Astrocyte of the spinal cord (primary cell): Measurements from ENCODE around the gene AFAP1L1.

Source experiments
- DNase-seq: peaks from one replicate; pipeline ENCODE4 v3.0.0; 2011; ENCODE audit warnings: low read depth, low spot score
- H3K4me3 ChIP-seq: 2 replicates; pipeline ENCODE4 v1.5.1; 2011; ENCODE audit warnings: low read depth, mild to moderate bottlenecking, low read length, moderate library complexity
- in situ Hi-C: cut with HindIII; loops from 2 replicates; pipeline ENCODE4 v1.10.0; 2017; ENCODE audit warnings: low sequenced_read_pairs
- TF ChIP-seq, protein P1 (sequence below): IDR thresholded peaks from 2 replicates; pipeline ENCODE4 v1.5.1; 2012; ENCODE audit warnings: low read depth, mild to moderate bottlenecking, low read length, inconsistent platforms

The AFAP1L1 gene

GRCh38 chr5:149367249-149367971 lies 95.8 kb downstream of the AFAP1L1 start:
- no peak overlapping the region for H3K4me3 ChIP-seq
- DNase-seq: peak; percentile 53
- in situ Hi-C loops: no loop called here
- TF ChIP-seq, protein P1, sequence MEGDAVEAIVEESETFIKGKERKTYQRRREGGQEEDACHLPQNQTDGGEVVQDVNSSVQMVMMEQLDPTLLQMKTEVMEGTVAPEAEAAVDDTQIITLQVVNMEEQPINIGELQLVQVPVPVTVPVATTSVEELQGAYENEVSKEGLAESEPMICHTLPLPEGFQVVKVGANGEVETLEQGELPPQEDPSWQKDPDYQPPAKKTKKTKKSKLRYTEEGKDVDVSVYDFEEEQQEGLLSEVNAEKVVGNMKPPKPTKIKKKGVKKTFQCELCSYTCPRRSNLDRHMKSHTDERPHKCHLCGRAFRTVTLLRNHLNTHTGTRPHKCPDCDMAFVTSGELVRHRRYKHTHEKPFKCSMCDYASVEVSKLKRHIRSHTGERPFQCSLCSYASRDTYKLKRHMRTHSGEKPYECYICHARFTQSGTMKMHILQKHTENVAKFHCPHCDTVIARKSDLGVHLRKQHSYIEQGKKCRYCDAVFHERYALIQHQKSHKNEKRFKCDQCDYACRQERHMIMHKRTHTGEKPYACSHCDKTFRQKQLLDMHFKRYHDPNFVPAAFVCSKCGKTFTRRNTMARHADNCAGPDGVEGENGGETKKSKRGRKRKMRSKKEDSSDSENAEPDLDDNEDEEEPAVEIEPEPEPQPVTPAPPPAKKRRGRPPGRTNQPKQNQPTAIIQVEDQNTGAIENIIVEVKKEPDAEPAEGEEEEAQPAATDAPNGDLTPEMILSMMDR: peak; percentile 92

GRCh38 chr5:149367972-149368645 lies 96.5 kb downstream of the AFAP1L1 start:
- H3K4me3 ChIP-seq: no peak overlapping the region
- TF ChIP-seq, protein P1: no peak
- no peak for DNase-seq
- in situ Hi-C loops: no loop called here

DNA sequence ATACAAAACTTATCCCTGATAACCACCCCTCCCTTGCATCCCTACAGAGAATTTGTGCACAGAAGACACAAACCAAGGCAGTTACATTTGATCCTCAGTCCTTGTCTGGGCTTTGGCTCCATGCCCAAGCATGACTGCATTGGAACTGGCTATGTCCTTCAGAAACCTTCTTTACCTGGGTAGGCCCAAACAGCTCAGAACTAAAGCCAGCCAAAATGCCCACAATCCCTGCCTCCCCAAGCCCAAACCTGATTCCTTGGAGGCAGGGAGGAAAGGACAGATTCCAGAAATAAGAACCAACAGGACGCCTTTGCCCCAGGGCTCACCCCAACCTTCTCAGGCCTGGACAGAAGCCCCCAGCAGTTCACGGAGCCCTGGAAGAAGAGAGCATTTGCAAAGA lies 99.2 kb downstream of the AFAP1L1 start:
- in situ Hi-C loops: no loop called here
- no peak overlapping the region for H3K4me3 ChIP-seq
- no peak for DNase-seq
- TF ChIP-seq, protein P1: no peak

DNA sequence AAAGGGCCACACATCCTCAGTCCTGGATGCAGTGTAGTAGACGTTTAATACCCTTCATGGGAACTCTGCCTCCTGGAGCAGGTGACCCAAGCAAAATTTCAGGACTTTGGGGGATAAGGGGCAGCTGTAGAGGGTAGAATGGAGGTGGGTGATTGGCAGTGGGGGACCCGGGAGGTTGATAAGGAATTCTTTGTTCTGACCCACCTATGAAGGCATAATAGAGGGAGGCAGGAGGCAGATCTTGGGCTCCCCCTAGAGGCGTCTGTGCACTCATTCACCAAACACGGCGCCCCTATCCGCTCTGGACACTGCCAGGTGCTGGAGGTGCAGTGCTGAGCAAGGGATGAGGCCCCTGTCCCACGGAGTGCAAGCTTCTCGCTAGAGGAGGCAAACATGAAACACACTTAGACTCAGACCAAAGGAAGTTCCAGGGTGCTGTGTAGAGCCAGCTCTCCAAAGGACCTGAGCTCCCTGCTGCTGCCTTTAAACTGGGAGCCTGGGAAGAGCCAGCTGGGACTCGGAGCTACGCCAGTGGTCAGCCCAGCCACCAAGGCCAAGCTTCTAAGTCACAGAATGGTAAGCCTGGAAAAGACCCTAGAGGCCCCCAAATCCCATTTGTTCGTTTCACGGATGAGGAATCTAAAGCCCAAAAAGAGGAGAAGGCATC lies 99.8 kb downstream of the AFAP1L1 start:
- in situ Hi-C loops: no loop called here
- H3K4me3 ChIP-seq: no peak overlapping the region
- TF ChIP-seq, protein P1: peak; percentile 89
- DNase-seq: peak; percentile 35

DNA sequence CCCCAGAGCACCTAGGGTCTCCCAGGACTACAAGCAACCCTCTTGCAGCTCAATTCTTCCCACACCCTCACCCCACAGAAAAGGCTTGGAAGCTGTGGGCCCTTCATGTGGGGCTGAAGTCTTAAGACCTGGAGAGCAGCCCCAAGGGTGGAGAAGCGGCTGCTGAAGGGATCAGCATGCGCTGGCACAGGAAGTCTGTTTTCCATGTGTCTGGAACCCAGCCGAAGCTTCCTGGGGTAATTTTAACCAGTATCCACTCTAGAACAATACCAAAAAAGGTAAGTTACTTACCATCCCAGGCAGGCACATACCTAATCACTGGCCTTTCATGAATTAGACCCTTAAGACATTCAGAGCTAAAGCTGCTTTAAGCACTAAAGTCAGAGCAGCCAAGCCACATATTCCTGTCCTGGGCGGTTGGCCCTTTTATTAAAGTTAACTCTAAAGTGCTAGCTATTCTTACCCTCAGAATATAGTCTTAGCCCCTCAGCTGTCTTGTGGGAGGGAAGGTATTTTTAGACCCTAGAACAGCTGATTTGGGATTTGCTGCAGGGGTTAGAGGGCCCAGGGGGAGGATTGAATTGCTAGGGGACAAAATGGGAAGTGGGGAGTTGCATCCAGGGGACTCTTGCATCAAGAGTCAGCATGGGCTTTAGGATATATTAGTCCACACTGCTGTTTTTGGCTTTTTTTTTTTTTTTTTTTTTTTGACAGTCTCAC lies 100.6 kb downstream of the AFAP1L1 start:
- DNase-seq: no peak
- in situ Hi-C loops: no loop called here
- TF ChIP-seq, protein P1: no peak
- no peak overlapping the region for H3K4me3 ChIP-seq

DNA sequence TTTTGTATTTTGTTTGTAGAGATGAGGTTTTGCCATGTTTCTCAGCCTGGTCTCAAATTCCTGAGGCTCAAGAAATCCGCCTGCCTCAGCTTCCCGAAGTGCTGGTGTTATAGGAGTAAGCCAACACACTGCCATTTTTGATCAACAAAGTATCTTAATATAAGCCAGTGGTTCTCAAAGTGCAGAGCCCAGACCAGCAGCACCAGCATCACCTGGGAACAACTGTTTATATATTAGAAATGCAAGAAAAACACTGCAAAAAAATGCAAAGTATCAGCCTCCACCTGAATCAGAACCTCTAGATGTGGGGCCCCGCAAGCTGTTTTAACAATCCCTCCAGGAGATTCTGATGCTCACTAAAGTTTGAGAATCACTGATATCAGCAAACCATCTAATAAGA lies 101.3 kb downstream of the AFAP1L1 start:
- in situ Hi-C loops: no loop called here
- no peak overlapping the region for H3K4me3 ChIP-seq
- TF ChIP-seq, protein P1: no peak
- no peak for DNase-seq
